Naive thymus-derived CD8-positive, alpha-beta T cell (primary cell): Measurements from ENCODE around the gene ANKRD34A. TPM values are rescaled to one million over a fixed set of nuclear protein-coding genes. Genes with fewer than 3 reads are reported as not detected.

Experiments used
- ATAC-seq, 2 donors: fragments of 150-1000 bp; cut with Tn5 transposase in 1 of 2; sonication (Bioruptor Pico), chemical (Tn5 transposase) in 1 of 2; 1 replicate in 1 of 2; 2 replicates in 1 of 2; pipeline ENCODE4 v1.10.0; 2021; ENCODE audit warnings: mild to moderate bottlenecking in 2 of 2, moderate library complexity in 2 of 2
- POLR2A ChIA-PET: fragments of 350-600 bp; sonication (Branson Sonifier 250); formaldehyde crosslinking; loops from one replicate; lab custom pipeline; 2021; ENCODE audit warnings: antibody characterized with exemption; lab: Charles Lee
- DNase-seq, 10 donors: peaks; one replicate each; pipeline versions ENCODE4 v3.0.0 to v3.0.0-alpha.2; 2020 to 2022
- H3K27ac Mint-ChIP-seq, 10 donors: one replicate each; pipeline ENCODE4 v1.8.0; 2020 to 2022; ENCODE audit warnings: mild to moderate bottlenecking in 10 of 10, mixed read lengths in 10 of 10, moderate library complexity in 4 of 10, inconsistent platforms in 1 of 10
- H3K27me3 Mint-ChIP-seq, 5 donors: one replicate each; pipeline ENCODE4 v1.8.0; 2021 to 2022; ENCODE audit warnings: mixed read lengths in 5 of 5
- H3K36me3 Mint-ChIP-seq, 3 donors: one replicate each; pipeline ENCODE4 v1.8.0; 2020 to 2022; ENCODE audit warnings: mixed read lengths in 3 of 3, mild to moderate bottlenecking in 2 of 3, inconsistent platforms in 1 of 3
- H3K4me1 Mint-ChIP-seq, 4 donors: one replicate each; pipeline ENCODE4 v1.8.0; 2021 to 2022; ENCODE audit warnings: mixed read lengths in 4 of 4
- H3K4me3 Mint-ChIP-seq, 10 donors: one replicate each; pipeline ENCODE4 v1.8.0; 2020 to 2022; ENCODE audit warnings: mild to moderate bottlenecking in 10 of 10, mixed read lengths in 10 of 10, moderate library complexity in 6 of 10, inconsistent platforms in 1 of 10
- H3K9me3 Mint-ChIP-seq, 9 donors: one replicate each; pipeline ENCODE4 v1.8.0; 2020 to 2022; ENCODE audit warnings: mixed read lengths in 9 of 9, mild to moderate bottlenecking in 3 of 9, inconsistent platforms in 1 of 9, moderate library complexity in 1 of 9
- polyA plus RNA-seq, 3 donors: library from polyadenylated mRNA; unstranded; fragments of 300-500 nt; fragmentation: Illumina TruSeq; gene quantifications; one replicate each; pipeline ENCODE4 v1.2.3, GENCODE V29; 2021
- total RNA-seq, 8 experiments: library from RNA in 2 of 8; stranded (reverse) in 2 of 8; gene quantifications; one replicate each; pipeline ENCODE4 v1.2.3 and lab custom pipeline; 2021 to 2026

Gene ANKRD34A
- total and polyA plus RNA-seq, 5 experiments from 2014 or later = 0.12 to 1.6 (median 0.38) TPM

DNA sequence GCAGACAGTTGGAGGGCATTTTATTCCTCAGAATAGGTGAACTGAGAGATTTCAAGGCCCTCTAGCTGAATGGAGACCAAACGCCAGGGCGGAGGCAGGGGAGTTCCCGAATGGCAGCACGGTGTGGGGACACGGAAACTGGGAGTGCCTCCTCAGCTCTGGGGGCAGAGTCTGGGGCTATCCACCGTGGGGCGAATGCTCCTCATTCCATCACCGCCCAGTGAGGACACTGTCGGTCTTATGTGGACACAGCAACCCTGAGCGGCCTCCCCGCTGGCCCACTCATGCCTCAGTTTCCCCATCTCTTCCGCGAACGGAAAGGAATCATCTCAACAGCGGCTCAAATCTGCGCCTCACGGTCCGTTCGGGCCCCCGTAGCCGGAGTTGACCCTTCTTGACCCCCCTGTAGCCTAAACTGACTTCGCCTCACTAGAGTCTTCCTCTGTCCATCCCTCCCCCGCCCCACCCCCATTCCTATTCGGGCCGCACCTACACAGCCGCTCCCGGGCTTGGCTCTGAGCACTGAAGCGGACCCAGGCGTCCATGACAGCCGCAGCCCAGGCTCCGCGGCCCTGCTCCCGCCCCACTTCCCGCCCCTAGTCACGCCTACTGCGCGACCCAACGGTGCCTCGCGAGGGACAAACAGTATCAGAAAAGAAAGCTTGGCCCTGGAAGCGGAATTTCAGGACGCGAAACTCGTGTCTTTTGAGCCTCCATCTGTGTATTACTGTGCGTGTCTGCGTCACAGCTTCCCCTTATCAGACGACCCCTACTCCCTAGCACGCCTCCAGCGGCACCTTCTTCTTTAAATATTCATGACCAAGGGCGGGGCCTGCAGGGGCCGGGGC, 46.0 kb downstream of the ANKRD34A start, which contains the start of gene PEX11B:
TSS of gene PEX11B (minus strand) at position 574 of the 848 bp plus-strand sequence. CDS start at position 545, 29 bp downstream.
- H3K4me1 Mint-ChIP-seq = peaks cover 29 to 59% (median 52%) of the 10 kb centered on the region in 4 donors

DNA sequence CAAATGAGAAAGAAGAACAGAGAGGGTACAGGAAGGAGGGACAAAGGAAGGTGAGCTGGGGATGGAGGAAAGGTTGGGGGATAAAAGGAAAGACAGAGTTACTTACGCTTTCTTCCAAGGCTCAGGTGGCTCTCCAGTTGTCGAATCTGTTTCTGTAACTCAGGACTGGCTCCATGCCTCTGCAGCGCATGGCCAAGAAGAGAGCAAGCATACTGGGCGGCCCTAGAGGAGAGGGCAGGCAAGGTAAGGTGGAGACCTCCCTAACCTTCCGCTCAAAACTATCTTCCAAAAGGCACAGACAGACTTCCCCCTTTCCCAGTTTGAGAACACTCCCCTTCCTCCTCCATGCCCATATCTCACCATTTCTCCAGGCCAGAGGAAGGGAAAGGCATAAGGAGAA, 46.8 kb downstream of the ANKRD34A start:
- DNase-seq (no peak), ATAC-seq (no peak)
- H3K27ac Mint-ChIP-seq = peak overlapping the region; percentile 91 to 97 (median 96)
- no peaks in the 10 kb centered on the region for H3K9me3 Mint-ChIP-seq
- H3K36me3 Mint-ChIP-seq = peaks cover 0 to 53% (median 3%) of the 10 kb centered on the region in 3 donors
- H3K4me1 Mint-ChIP-seq = peaks cover 29 to 60% (median 53%) of the 10 kb centered on the region in 4 donors
- peak overlapping the region; percentile 87 to 94 (median 92) for H3K4me3 Mint-ChIP-seq
- POLR2A ChIA-PET = interaction anchor here (0.6 to 6.7 kb wide), 8 partner anchors 10 to 120 kb away, joined by 3 to 117 read pairs (median 8); partner anchors contain the start of genes ANKRD34A, LIX1L, NUDT17 and PIAS3
- H3K27me3 Mint-ChIP-seq = no peaks in the 10 kb centered on the region

More for the DNA sequence above, 46.0 kb downstream of the ANKRD34A start, which contains the start of gene PEX11B:
- DNase-seq = peak; percentile 86 to 96 (median 91)
- Mint-ChIP-seq H3K27me3 (no peaks in the 10 kb centered on the region), H3K27ac (peak within 1 kb of the TSS; percentile 91 to 97 (median 96)), H3K9me3 (no peaks in the 10 kb centered on the region), H3K36me3 (peaks cover 0 to 53% (median 3%) of the 10 kb centered on the region in 3 donors), H3K4me3 (peak within 1 kb of the TSS; percentile 87 to 94 (median 92))
- POLR2A ChIA-PET = interaction anchor here (0.6 to 6.7 kb wide), 18 partner anchors 9 to 119 kb away, joined by 3 to 117 read pairs (median 5); partner anchors contain the start of genes ANKRD34A, ANKRD35, LIX1L and NUDT17
- ATAC-seq = peak; percentile 91 to 92

DNA sequence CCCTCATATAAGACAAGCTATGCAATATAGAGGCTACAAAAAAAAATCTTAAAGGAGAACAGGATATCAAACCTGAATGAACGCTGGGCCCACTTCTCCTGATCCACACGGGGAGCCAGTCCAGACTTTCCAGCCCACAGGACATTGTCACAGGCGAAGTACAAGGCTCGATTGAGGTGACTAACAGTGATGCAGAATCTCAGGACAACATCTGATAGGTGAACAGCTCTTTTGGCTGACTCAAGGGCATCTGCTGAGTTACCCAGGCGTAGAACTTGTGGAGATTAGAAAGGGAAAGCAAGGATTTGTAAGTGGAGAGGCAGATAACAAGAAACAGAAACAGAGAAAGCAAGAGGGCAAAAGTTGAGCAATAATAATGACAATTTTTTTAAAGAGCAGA, 47.6 kb downstream of the ANKRD34A start:
- no peak for ATAC-seq
- peak overlapping the region in 8 of 10 donors; percentile 74 to 95 (median 88) for H3K27ac Mint-ChIP-seq
- no peaks in the 10 kb centered on the region for H3K9me3 Mint-ChIP-seq
- no peak for DNase-seq
- peaks cover 0 to 57% (median 3%) of the 10 kb centered on the region in 3 donors for H3K36me3 Mint-ChIP-seq
- peaks cover 29 to 60% (median 53%) of the 10 kb centered on the region in 4 donors for H3K4me1 Mint-ChIP-seq
- H3K27me3 Mint-ChIP-seq = no peaks in the 10 kb centered on the region
- H3K4me3 Mint-ChIP-seq = peak overlapping the region; percentile 9 to 93 (median 82)
- POLR2A ChIA-PET = interaction anchor here (0.6 to 1.4 kb wide), 5 partner anchors 27 to 82 kb away, joined by 3 to 4 read pairs (median 4); no protein-coding TSS in a partner anchor

DNA sequence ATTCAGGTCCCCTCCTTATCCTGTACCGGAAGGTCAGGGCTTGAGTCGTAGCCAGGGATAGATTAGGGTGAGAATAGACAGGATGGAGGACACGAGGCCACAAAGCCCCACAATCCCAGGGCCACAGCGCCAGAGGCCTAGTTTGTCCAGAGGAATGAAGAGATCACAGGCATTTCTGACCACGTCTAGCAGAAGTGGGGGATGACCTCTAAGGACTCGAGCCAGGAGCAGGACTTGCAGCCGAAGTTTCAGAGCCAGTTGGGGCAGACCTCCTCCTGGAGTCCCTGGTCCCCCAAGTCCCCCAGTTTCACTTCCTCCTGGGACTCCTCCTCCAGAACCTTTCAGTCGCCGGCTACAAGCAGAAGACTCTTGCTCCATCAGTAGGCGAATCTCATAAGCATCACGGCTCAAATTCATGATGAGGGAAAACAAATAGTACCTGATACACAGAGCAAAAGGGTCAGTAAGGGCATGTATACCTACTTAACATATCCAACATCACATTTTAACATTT, 52.2 kb downstream of the ANKRD34A start:
- peaks cover 0 to 66% (median 3%) of the 10 kb centered on the region in 3 donors for H3K36me3 Mint-ChIP-seq
- POLR2A ChIA-PET = interaction anchor here (0.7 kb wide), 1 partner anchor 46 kb away, joined by 3 read pairs; the partner anchor contains the start of gene LIX1L
- H3K9me3 Mint-ChIP-seq = no peaks in the 10 kb centered on the region
- H3K4me1 Mint-ChIP-seq = peaks cover 19 to 32% (median 25%) of the 10 kb centered on the region in 4 donors
- no peak for DNase-seq
- peak overlapping the region in 3 of 10 donors; percentile 8 to 47 (median 10) for H3K27ac Mint-ChIP-seq
- no peaks in the 10 kb centered on the region for H3K27me3 Mint-ChIP-seq
- ATAC-seq = no peak
- H3K4me3 Mint-ChIP-seq = no peak overlapping the region

Other genes with a start within 250 kb of the ANKRD34A start
- not detected for gene CD160, start 245.1 kb downstream of the ANKRD34A start, total RNA-seq
- 100 to 1,000 TPM in 1 of 3 donors, 1 to 10 TPM in 2; 1.7 to 117 (median 2.4) TPM for gene CD160, start 245.1 kb downstream of the ANKRD34A start, polyA plus RNA-seq
- 10 to 100 TPM; 16.3 to 18.9 TPM for gene RNF115, start 140.5 kb downstream of the ANKRD34A start, total RNA-seq
- 1 to 10 TPM; 5.8 to 6.6 (median 6.1) TPM for gene RNF115, start 140.5 kb downstream of the ANKRD34A start, polyA plus RNA-seq
- gene POLR3C, start 140.4 kb downstream of the ANKRD34A start, total RNA-seq = 10 to 100 TPM; 42.8 to 44.6 TPM
- 10 to 100 TPM; 40.2 to 54.5 (median 40.7) TPM for gene POLR3C, start 140.4 kb downstream of the ANKRD34A start, polyA plus RNA-seq
- gene NUDT17, start 118.9 kb downstream of the ANKRD34A start, total RNA-seq = 1 to 10 TPM; 5.8 to 6.1 TPM
- gene NUDT17, start 118.9 kb downstream of the ANKRD34A start, polyA plus RNA-seq = 1 to 10 TPM; 2.0 to 3.9 (median 3.4) TPM
- gene PIAS3, start 105.5 kb downstream of the ANKRD34A start, total RNA-seq = 10 to 100 TPM; 31.1 to 33.8 TPM
- gene PIAS3, start 105.5 kb downstream of the ANKRD34A start, polyA plus RNA-seq = 10 to 100 TPM; 10.7 to 14.7 (median 12.4) TPM
- gene ANKRD35, start 78.7 kb downstream of the ANKRD34A start, total RNA-seq = not detected
- under 1 TPM; 0.27 to 0.57 (median 0.42) TPM for gene ANKRD35, start 78.7 kb downstream of the ANKRD34A start, polyA plus RNA-seq
- gene ITGA10, start 54.5 kb downstream of the ANKRD34A start, total RNA-seq = 1 to 10 TPM; 5.0 to 5.1 TPM
- not detected for gene ITGA10, start 54.5 kb downstream of the ANKRD34A start, polyA plus RNA-seq
- gene PEX11B, start 45.9 kb downstream of the ANKRD34A start, total RNA-seq = 10 to 100 TPM; 37.5 to 39.7 TPM
- gene PEX11B, start 45.9 kb downstream of the ANKRD34A start, polyA plus RNA-seq = 10 to 100 TPM; 35.3 to 50.3 (median 44.0) TPM
- gene RBM8A, start 37.1 kb downstream of the ANKRD34A start, total RNA-seq = 100 to 1,000 TPM; 135 to 138 TPM
- gene RBM8A, start 37.1 kb downstream of the ANKRD34A start, polyA plus RNA-seq = 100 to 1,000 TPM; 127 to 191 (median 148) TPM
- 10 to 100 TPM; 54.6 to 59.4 TPM for gene LIX1L, start 6.6 kb downstream of the ANKRD34A start, total RNA-seq
- gene LIX1L, start 6.6 kb downstream of the ANKRD34A start, polyA plus RNA-seq = 10 to 100 TPM; 26.3 to 31.7 (median 29.3) TPM
- 10 to 100 TPM; 32.5 to 34.4 TPM for gene POLR3GL, start 115 bp upstream of the ANKRD34A start, total RNA-seq
- 100 to 1,000 TPM in 1 of 3 donors, 10 to 100 TPM in 2; 98.4 to 101 (median 98.6) TPM for gene POLR3GL, start 115 bp upstream of the ANKRD34A start, polyA plus RNA-seq
- 100 to 1,000 TPM; 836 to 848 TPM for gene TXNIP, start 32.0 kb upstream of the ANKRD34A start, total RNA-seq
- 1,000 to 10,000 TPM; 4,009 to 5,114 (median 5,016) TPM for gene TXNIP, start 32.0 kb upstream of the ANKRD34A start, polyA plus RNA-seq
- gene HJV, start 57.2 kb upstream of the ANKRD34A start, total RNA-seq = not detected
- gene HJV, start 57.2 kb upstream of the ANKRD34A start, polyA plus RNA-seq = not detected
- gene NBPF10, start 180.2 kb upstream of the ANKRD34A start, total RNA-seq = 1 to 10 TPM; 1.7 to 1.8 TPM
- gene NBPF10, start 180.2 kb upstream of the ANKRD34A start, polyA plus RNA-seq = under 1 TPM; 0.01 to 0.10 (median 0.02) TPM